K562 (cell line): ENCODE results near the gene BEST2. TPM values are rescaled to one million over a fixed set of nuclear protein-coding genes. Genes with fewer than 3 reads are reported as not detected.

Source experiments
- MYC ChIP-seq, 2 experiments: fragments of 250-450 bp in 1 of 2; sonication (Bioruptor Pico) in 1 of 2; IDR thresholded peaks; 2 replicates each; pipeline versions ENCODE4 v1.5.1 to v1.6.1; 2012 to 2021; ENCODE audit warnings: low read depth in 2 of 2, borderline replicate concordance in 1 of 2, improper control_type of control experiment in 1 of 2, low read length in 1 of 2, mild to moderate bottlenecking in 1 of 2, moderate library complexity in 1 of 2
- RCOR1 ChIP-seq, 2 experiments: IDR thresholded peaks; 2 replicates each; pipeline ENCODE4 v1.6.1; 2012; ENCODE audit warnings: low read depth in 2 of 2, low read length in 2 of 2, borderline replicate concordance in 1 of 2, improper control_type of control experiment in 1 of 2
- ZBTB8A ChIP-seq: fragments of 450-650 bp; IDR thresholded peaks from 2 replicates; pipeline ENCODE4 v1.6.1; 2018; ENCODE audit warnings: mild to moderate bottlenecking, moderate library complexity; ENCODE audit not compliant: partially characterized antibody
- polyA plus RNA-seq, 8 experiments: library from polyadenylated mRNA; depleted of rRNA in 4 of 8; stranded (reverse) in 5 of 8; unstranded in 3 of 8; fragments of >200 nt; fragmentation: Nextera tagmentation in 2 of 8; fragmentation: Illumina TruSeq in 1 of 8; extraction: Ambion mirVana in 2 of 8; extraction: Trizol in 1 of 8; gene quantifications; 2 replicates each; pipeline versions ENCODE4 v1.2.1 to v1.2.3, GENCODE V29; 2011 to 2014; ENCODE audit warnings: inconsistent platforms in 1 of 8, missing spikeins in 1 of 8
- total RNA-seq, 7 experiments: library from RNA; depleted of rRNA in 6 of 7; stranded (reverse); fragments of >200 nt in 6 of 7; fragmentation: Illumina TruSeq in 2 of 7; extraction: Trizol in 2 of 7; gene quantifications; 2 replicates each; pipeline versions ENCODE4 v1.2.1 to v1.2.3, GENCODE V29; 2011 to 2021; ENCODE audit warnings: low replicate concordance in 1 of 7
- TF ChIP-seq, protein P1 (sequence below): sonication (generic); formaldehyde crosslinking; IDR thresholded peaks from 2 replicates; pipeline ENCODE4 v1.8.0; 2023; ENCODE audit warnings: missing genetic modification reagents, mild to moderate bottlenecking, borderline replicate concordance
- TF ChIP-seq, protein P2 (sequence below): fragments of 200-600 bp; sonication (generic); IDR thresholded peaks from one replicate; pipeline ENCODE4 v1.6.1; 2012; ENCODE audit warnings: mild to moderate bottlenecking, low read depth, low read length, inconsistent platforms
- TF ChIP-seq, protein P3 (sequence below): fragments of 450-650 bp; formaldehyde crosslinking; IDR thresholded peaks from 2 replicates; pipeline ENCODE4 v1.4.0; 2020; ENCODE audit warnings: mild to moderate bottlenecking, moderate library complexity

BEST2 gene
- total and polyA plus RNA-seq, 9 of the 15 experiments (the other 6 are each of a cell fraction or from before 2014, with no cell fraction given): not detected

DNA sequence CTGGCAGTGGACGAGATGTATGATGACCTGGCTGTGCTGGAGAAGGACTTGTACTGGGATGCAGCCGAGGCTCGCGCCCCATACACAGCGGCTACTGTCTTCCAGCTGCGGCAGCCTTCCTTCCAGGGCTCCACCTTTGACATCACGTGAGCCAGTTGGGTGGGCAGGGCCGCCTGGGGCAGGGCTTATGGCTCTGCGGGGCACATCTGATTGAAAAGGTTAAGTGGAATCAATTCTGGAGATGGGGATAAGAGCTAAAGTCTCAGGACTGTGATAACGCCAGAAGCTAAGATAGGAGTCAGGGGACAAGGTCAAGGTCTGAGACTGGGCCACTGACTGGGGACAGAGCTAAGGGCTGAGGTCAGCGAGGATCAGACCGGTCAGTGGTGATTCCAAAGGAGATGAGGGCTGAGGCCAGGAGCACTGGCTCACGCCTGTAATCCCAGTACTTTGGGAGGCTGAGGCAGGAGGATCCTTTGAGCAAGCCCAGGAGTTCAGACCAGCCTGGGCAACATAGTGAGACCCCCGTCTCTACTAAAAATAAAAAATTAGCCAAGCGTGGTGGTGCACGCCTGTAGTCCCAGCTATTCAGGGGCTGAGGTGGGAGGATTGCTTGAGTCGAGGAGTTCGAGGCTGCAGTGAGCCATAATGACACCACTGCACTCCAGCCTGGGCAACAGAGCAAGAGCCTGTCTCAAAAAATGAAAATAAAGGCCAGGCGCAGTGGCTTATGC, 4.7 kb downstream of the BEST2 start (continued):
- TF ChIP-seq MYC (IDR thresholded peaks at IDR 0.05; ENCODE audit: low read depth, low read length) (no peak), MYC (CRISPR knock-in tag; IDR thresholded peaks at IDR 0.05; ENCODE audit: borderline replicate concordance, low read depth) (no peak), ZBTB8A (no peak), RCOR1 (IDR thresholded peaks at IDR 0.05; ENCODE audit: borderline replicate concordance in 1 of 2, low read depth in 2 of 2, low read length in 2 of 2) (peak in 1 of 2 experiments; percentile 57; a peak in 1 of 4 replicates)
- TF ChIP-seq, protein P1, sequence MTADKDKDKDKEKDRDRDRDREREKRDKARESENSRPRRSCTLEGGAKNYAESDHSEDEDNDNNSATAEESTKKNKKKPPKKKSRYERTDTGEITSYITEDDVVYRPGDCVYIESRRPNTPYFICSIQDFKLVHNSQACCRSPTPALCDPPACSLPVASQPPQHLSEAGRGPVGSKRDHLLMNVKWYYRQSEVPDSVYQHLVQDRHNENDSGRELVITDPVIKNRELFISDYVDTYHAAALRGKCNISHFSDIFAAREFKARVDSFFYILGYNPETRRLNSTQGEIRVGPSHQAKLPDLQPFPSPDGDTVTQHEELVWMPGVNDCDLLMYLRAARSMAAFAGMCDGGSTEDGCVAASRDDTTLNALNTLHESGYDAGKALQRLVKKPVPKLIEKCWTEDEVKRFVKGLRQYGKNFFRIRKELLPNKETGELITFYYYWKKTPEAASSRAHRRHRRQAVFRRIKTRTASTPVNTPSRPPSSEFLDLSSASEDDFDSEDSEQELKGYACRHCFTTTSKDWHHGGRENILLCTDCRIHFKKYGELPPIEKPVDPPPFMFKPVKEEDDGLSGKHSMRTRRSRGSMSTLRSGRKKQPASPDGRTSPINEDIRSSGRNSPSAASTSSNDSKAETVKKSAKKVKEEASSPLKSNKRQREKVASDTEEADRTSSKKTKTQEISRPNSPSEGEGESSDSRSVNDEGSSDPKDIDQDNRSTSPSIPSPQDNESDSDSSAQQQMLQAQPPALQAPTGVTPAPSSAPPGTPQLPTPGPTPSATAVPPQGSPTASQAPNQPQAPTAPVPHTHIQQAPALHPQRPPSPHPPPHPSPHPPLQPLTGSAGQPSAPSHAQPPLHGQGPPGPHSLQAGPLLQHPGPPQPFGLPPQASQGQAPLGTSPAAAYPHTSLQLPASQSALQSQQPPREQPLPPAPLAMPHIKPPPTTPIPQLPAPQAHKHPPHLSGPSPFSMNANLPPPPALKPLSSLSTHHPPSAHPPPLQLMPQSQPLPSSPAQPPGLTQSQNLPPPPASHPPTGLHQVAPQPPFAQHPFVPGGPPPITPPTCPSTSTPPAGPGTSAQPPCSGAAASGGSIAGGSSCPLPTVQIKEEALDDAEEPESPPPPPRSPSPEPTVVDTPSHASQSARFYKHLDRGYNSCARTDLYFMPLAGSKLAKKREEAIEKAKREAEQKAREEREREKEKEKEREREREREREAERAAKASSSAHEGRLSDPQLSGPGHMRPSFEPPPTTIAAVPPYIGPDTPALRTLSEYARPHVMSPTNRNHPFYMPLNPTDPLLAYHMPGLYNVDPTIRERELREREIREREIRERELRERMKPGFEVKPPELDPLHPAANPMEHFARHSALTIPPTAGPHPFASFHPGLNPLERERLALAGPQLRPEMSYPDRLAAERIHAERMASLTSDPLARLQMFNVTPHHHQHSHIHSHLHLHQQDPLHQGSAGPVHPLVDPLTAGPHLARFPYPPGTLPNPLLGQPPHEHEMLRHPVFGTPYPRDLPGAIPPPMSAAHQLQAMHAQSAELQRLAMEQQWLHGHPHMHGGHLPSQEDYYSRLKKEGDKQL (CRISPR knock-in tag): 0 out of 2 replicates have a peak, but pooled peaks have one; percentile 38
- TF ChIP-seq, protein P2, sequence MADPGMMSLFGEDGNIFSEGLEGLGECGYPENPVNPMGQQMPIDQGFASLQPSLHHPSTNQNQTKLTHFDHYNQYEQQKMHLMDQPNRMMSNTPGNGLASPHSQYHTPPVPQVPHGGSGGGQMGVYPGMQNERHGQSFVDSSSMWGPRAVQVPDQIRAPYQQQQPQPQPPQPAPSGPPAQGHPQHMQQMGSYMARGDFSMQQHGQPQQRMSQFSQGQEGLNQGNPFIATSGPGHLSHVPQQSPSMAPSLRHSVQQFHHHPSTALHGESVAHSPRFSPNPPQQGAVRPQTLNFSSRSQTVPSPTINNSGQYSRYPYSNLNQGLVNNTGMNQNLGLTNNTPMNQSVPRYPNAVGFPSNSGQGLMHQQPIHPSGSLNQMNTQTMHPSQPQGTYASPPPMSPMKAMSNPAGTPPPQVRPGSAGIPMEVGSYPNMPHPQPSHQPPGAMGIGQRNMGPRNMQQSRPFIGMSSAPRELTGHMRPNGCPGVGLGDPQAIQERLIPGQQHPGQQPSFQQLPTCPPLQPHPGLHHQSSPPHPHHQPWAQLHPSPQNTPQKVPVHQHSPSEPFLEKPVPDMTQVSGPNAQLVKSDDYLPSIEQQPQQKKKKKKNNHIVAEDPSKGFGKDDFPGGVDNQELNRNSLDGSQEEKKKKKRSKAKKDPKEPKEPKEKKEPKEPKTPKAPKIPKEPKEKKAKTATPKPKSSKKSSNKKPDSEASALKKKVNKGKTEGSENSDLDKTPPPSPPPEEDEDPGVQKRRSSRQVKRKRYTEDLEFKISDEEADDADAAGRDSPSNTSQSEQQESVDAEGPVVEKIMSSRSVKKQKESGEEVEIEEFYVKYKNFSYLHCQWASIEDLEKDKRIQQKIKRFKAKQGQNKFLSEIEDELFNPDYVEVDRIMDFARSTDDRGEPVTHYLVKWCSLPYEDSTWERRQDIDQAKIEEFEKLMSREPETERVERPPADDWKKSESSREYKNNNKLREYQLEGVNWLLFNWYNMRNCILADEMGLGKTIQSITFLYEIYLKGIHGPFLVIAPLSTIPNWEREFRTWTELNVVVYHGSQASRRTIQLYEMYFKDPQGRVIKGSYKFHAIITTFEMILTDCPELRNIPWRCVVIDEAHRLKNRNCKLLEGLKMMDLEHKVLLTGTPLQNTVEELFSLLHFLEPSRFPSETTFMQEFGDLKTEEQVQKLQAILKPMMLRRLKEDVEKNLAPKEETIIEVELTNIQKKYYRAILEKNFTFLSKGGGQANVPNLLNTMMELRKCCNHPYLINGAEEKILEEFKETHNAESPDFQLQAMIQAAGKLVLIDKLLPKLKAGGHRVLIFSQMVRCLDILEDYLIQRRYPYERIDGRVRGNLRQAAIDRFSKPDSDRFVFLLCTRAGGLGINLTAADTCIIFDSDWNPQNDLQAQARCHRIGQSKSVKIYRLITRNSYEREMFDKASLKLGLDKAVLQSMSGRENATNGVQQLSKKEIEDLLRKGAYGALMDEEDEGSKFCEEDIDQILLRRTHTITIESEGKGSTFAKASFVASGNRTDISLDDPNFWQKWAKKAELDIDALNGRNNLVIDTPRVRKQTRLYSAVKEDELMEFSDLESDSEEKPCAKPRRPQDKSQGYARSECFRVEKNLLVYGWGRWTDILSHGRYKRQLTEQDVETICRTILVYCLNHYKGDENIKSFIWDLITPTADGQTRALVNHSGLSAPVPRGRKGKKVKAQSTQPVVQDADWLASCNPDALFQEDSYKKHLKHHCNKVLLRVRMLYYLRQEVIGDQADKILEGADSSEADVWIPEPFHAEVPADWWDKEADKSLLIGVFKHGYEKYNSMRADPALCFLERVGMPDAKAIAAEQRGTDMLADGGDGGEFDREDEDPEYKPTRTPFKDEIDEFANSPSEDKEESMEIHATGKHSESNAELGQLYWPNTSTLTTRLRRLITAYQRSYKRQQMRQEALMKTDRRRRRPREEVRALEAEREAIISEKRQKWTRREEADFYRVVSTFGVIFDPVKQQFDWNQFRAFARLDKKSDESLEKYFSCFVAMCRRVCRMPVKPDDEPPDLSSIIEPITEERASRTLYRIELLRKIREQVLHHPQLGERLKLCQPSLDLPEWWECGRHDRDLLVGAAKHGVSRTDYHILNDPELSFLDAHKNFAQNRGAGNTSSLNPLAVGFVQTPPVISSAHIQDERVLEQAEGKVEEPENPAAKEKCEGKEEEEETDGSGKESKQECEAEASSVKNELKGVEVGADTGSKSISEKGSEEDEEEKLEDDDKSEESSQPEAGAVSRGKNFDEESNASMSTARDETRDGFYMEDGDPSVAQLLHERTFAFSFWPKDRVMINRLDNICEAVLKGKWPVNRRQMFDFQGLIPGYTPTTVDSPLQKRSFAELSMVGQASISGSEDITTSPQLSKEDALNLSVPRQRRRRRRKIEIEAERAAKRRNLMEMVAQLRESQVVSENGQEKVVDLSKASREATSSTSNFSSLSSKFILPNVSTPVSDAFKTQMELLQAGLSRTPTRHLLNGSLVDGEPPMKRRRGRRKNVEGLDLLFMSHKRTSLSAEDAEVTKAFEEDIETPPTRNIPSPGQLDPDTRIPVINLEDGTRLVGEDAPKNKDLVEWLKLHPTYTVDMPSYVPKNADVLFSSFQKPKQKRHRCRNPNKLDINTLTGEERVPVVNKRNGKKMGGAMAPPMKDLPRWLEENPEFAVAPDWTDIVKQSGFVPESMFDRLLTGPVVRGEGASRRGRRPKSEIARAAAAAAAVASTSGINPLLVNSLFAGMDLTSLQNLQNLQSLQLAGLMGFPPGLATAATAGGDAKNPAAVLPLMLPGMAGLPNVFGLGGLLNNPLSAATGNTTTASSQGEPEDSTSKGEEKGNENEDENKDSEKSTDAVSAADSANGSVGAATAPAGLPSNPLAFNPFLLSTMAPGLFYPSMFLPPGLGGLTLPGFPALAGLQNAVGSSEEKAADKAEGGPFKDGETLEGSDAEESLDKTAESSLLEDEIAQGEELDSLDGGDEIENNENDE: no peak
- TF ChIP-seq, protein P3, sequence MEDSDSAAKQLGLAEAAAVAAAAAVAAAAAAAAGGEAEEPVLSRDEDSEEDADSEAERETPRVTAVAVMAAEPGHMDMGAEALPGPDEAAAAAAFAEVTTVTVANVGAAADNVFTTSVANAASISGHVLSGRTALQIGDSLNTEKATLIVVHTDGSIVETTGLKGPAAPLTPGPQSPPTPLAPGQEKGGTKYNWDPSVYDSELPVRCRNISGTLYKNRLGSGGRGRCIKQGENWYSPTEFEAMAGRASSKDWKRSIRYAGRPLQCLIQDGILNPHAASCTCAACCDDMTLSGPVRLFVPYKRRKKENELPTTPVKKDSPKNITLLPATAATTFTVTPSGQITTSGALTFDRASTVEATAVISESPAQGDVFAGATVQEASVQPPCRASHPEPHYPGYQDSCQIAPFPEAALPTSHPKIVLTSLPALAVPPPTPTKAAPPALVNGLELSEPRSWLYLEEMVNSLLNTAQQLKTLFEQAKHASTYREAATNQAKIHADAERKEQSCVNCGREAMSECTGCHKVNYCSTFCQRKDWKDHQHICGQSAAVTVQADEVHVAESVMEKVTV: no peak
